Neural cell (in vitro differentiated cells): ENCODE results near the gene TAOK1.

Experiments
- CTCF ChIP-seq: fragments of 450-650 bp; IDR thresholded peaks from 2 replicates; pipeline ENCODE4 v1.5.1; 2014; ENCODE audit warnings: antibody characterized with exemption, mild to moderate bottlenecking, moderate library complexity; ENCODE audit not compliant: poor library complexity, severe bottlenecking
- EP300 ChIP-seq: fragments of 450-650 bp; conservative IDR thresholded peaks from 2 replicates; pipeline ENCODE4 v1.6.1; 2014; ENCODE audit warnings: antibody characterized with exemption, mild to moderate bottlenecking, moderate library complexity; ENCODE audit not compliant: poor library complexity, severe bottlenecking
- EZH2 ChIP-seq: fragments of 200-600, 300-800 bp; shearing (Covaris generic), sonication (generic); IDR thresholded peaks from 2 replicates; pipeline ENCODE4 v1.6.1; 2014; ENCODE audit warnings: antibody characterized with exemption, low read length, borderline replicate concordance, mild to moderate bottlenecking; ENCODE audit not compliant: insufficient read depth, poor library complexity, severe bottlenecking
- MXI1 ChIP-seq: fragments of 450-650 bp; conservative IDR thresholded peaks from 2 replicates; pipeline ENCODE4 v1.6.1; 2014; ENCODE audit warnings: antibody characterized with exemption, mild to moderate bottlenecking; ENCODE audit not compliant: poor library complexity, severe bottlenecking
- POLR2AphosphoS5 ChIP-seq: IDR thresholded peaks from 2 replicates; pipeline ENCODE4 v1.6.1; 2012
- REST ChIP-seq: IDR thresholded peaks from 2 replicates; pipeline ENCODE4 v1.6.1; 2012; ENCODE audit warnings: borderline replicate concordance

DNA sequence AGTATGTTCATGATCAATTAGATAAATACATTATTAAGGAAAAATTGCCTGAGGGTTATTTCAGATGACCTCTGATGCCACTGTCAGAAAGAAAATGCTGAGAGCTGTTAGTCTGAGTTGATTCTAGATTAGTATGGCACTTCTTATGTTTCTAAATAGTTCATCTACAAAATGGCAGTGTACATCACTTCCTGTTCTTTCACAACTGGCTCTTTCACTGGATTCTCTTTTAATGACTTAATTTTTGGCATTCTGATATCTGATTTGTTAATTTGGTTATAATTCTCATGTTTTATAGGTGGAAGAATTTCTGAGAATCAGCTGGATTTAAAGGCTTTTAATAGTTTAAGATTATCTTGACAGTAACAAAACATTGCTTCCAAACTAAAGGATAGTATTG is 3.3 kb downstream of the TAOK1 start:
- TF ChIP-seq CTCF: no peak
- no peak for TF ChIP-seq POLR2AphosphoS5
- no peak for TF ChIP-seq REST
- no peak for TF ChIP-seq EP300
- TF ChIP-seq EZH2: no peak
- TF ChIP-seq MXI1: no peak
